CD4-positive, alpha-beta T cell (primary cell): ENCODE measurements around the gene CREB3L2. TPM values are rescaled to one million over a fixed set of nuclear protein-coding genes. Genes with fewer than 3 reads are reported as not detected.
"Not testable (repeated sequence)": the region's sequence is repeated elsewhere in the genome, so short reads cannot be mapped to it uniquely, and the experiment has no call there.

Experiments
- ATAC-seq: fragments of 200-7000 bp; cut with Tn5 transposase; one replicate; pipeline ENCODE4 v1.10.0; 2022; ENCODE audit warnings: mild to moderate bottlenecking; ENCODE audit not compliant: poor library complexity
- CTCF ChIA-PET: fragments of 350-600 bp; sonication (Branson Sonifier 250); formaldehyde crosslinking; loops from one replicate; lab custom pipeline; 2021; ENCODE audit warnings: antibody characterized with exemption, inconsistent platforms; lab: Charles Lee
- POLR2A ChIA-PET: fragments of 350-600 bp; sonication (Branson Sonifier 250); formaldehyde crosslinking; loops from one replicate; lab custom pipeline; 2021; ENCODE audit warnings: antibody characterized with exemption, inconsistent platforms; lab: Charles Lee
- DNase-seq, 14 experiments: peaks; one replicate each; pipeline ENCODE4 v3.0.0-alpha.2; 2013 to 2020; ENCODE audit warnings: mixed read lengths in 2 of 14
- H3K27ac ChIP-seq, 2 donors: one replicate each; pipeline versions ENCODE4 v1.5.1 to v1.7.0; 2013; ENCODE audit warnings: low read length in 2 of 2, low read depth in 1 of 2, mild to moderate bottlenecking in 1 of 2
- H3K27me3 ChIP-seq, 2 experiments: 1 replicate in 1 of 2; 2 replicates in 1 of 2; pipeline versions ENCODE4 v1.6.1 to v1.7.0; 2013; ENCODE audit warnings: low read length in 2 of 2, control low read depth in 1 of 2, mild to moderate bottlenecking in 1 of 2, moderate library complexity in 1 of 2; ENCODE audit not compliant: insufficient read depth in 2 of 2, control insufficient read depth in 1 of 2
- H3K36me3 ChIP-seq: one replicate; pipeline ENCODE4 v1.6.1; 2013; ENCODE audit warnings: low read length, control low read depth; ENCODE audit not compliant: insufficient read depth
- H3K4me1 ChIP-seq: one replicate; pipeline ENCODE4 v1.6.1; 2013; ENCODE audit warnings: low read length, control low read depth; ENCODE audit not compliant: insufficient read depth
- H3K4me3 ChIP-seq: one replicate; pipeline ENCODE4 v1.5.1; 2013; ENCODE audit warnings: mild to moderate bottlenecking, low read length, moderate library complexity
- H3K9me3 ChIP-seq, 2 experiments: 1 replicate in 1 of 2; 2 replicates in 1 of 2; pipeline versions ENCODE4 v1.6.1 to v1.7.0; 2013; ENCODE audit warnings: low read length in 2 of 2, mild to moderate bottlenecking in 2 of 2, control low read depth in 1 of 2, moderate library complexity in 1 of 2; ENCODE audit not compliant: control insufficient read depth in 1 of 2, insufficient read depth in 1 of 2
- H3K27ac Mint-ChIP-seq: one replicate; pipeline ENCODE4 v1.8.0; 2020; ENCODE audit warnings: mixed read lengths
- H3K27me3 Mint-ChIP-seq: one replicate; pipeline ENCODE4 v1.8.0; 2021; ENCODE audit warnings: mixed read lengths
- H3K36me3 Mint-ChIP-seq: one replicate; pipeline ENCODE4 v1.8.0; 2021; ENCODE audit warnings: low read depth, mixed read lengths
- H3K4me1 Mint-ChIP-seq: one replicate; pipeline ENCODE4 v1.8.0; 2021; ENCODE audit warnings: low read depth, mixed read lengths
- H3K4me3 Mint-ChIP-seq: one replicate; pipeline ENCODE4 v1.8.0; 2020; ENCODE audit warnings: mild to moderate bottlenecking, mixed read lengths
- H3K9me3 Mint-ChIP-seq: one replicate; pipeline ENCODE4 v1.8.0; 2020; ENCODE audit warnings: mixed read lengths
- intact Hi-C, 2 experiments: fragments of 100-400 bp; cut with DNase I in 1 of 2; cut with micrococcal nuclease in 1 of 2; formaldehyde crosslinking; loops; one replicate each; pipeline versions ENCODE4 v1.15.1 to v1.9.0; 2023 to 2025; cut with DNase I, micrococcal nuclease
- total RNA-seq, 174 experiments: library from RNA in 2 of 174; stranded (reverse) in 2 of 174; gene quantifications; one replicate each; pipeline ENCODE4 v1.2.3 and lab custom pipeline; 2021 to 2026
- TF ChIP-seq, protein P1 (sequence below): fragments of 200-600 bp; IDR thresholded peaks from one replicate; pipeline ENCODE4 v1.8.0; 2022; ENCODE audit warnings: antibody characterized with exemption, mild to moderate bottlenecking

CREB3L2 gene
- total RNA-seq, 2 experiments from 2014 or later, result 11.7 to 12.9 TPM

DNA sequence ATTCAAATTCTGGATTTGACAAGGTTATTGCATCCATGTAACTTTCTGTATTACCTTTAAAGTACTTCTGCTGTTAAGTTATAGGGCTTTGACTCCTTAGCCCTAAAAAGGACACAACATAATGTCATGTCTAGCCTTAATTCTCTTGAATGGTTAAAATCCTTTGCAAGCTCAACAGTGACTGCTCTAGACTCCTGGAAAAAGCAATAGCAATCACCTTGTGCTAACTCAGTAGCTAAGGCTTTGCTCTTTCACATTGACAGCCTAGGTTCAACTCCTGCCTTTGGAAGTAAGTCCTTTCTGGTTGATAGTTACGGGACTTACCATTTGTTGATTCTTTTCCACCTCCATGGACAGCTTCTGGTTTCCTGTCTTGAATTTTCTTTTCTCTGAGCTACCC, 16.1 kb upstream of the CREB3L2 start:
- H3K9me3 ChIP-seq, result no peaks in the 10 kb centered on the region
- Mint-ChIP-seq H3K36me3 (no peaks in the 10 kb centered on the region), H3K4me3 (no peak overlapping the region), H3K27ac (no peak overlapping the region), H3K9me3 (no peaks in the 10 kb centered on the region), H3K27me3 (no peaks in the 10 kb centered on the region), H3K4me1 (no peaks in the 10 kb centered on the region)
- no peak for ATAC-seq
- CTCF ChIA-PET, result interaction anchor here (0.6 to 1.5 kb wide), 3 partner anchors 9 to 814 kb away, joined by 3 to 5 read pairs (median 3); no protein-coding TSS in a partner anchor
- H3K36me3 ChIP-seq, result no peaks in the 10 kb centered on the region
- no peak for DNase-seq
- H3K27ac ChIP-seq, result no peak overlapping the region
- intact Hi-C loops, result no loop called here
- no peaks in the 10 kb centered on the region for H3K4me1 ChIP-seq
- no peak overlapping the region for H3K4me3 ChIP-seq
- POLR2A ChIA-PET, result interaction anchor here (1.2 kb wide), 2 partner anchors 15 to 16 kb away, joined by 3 read pairs; partner anchors contain the start of gene CREB3L2
- TF ChIP-seq, protein P1, sequence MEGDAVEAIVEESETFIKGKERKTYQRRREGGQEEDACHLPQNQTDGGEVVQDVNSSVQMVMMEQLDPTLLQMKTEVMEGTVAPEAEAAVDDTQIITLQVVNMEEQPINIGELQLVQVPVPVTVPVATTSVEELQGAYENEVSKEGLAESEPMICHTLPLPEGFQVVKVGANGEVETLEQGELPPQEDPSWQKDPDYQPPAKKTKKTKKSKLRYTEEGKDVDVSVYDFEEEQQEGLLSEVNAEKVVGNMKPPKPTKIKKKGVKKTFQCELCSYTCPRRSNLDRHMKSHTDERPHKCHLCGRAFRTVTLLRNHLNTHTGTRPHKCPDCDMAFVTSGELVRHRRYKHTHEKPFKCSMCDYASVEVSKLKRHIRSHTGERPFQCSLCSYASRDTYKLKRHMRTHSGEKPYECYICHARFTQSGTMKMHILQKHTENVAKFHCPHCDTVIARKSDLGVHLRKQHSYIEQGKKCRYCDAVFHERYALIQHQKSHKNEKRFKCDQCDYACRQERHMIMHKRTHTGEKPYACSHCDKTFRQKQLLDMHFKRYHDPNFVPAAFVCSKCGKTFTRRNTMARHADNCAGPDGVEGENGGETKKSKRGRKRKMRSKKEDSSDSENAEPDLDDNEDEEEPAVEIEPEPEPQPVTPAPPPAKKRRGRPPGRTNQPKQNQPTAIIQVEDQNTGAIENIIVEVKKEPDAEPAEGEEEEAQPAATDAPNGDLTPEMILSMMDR, result no peak
- no peaks in the 10 kb centered on the region for H3K27me3 ChIP-seq

DNA sequence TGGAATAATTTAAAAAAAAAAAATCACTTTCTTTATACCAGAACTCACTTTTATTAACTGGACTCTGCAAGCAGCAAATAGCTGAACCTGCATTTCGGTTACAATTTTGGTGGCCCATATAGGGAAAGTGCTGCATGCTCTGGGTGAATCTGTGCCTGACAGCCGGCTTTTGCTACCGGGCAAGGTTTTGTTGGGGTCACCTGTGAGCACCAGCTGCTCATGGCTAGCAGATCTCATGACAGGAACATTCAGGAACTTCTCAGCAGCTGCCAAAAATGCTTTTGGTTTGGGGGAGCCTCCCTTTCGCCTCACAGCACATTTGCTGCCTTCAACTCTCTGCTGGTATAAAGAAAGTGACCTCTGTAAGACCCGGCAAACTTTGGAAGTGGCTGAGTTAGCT, 13.2 kb upstream of the CREB3L2 start:
- no peaks in the 10 kb centered on the region for H3K4me1 Mint-ChIP-seq
- no peaks in the 10 kb centered on the region for H3K36me3 Mint-ChIP-seq
- H3K4me3 ChIP-seq, result no peak overlapping the region
- no peaks in the 10 kb centered on the region for H3K9me3 Mint-ChIP-seq
- H3K36me3 ChIP-seq, result no peaks in the 10 kb centered on the region
- intact Hi-C loops, result no loop called here
- no peak overlapping the region for H3K27ac Mint-ChIP-seq
- H3K27ac ChIP-seq, result no peak overlapping the region
- no peaks in the 10 kb centered on the region for H3K27me3 Mint-ChIP-seq
- TF ChIP-seq, protein P1, result no peak
- H3K4me1 ChIP-seq, result no peaks in the 10 kb centered on the region
- no peak overlapping the region for H3K4me3 Mint-ChIP-seq
- POLR2A ChIA-PET, result no interaction called here
- no peaks in the 10 kb centered on the region for H3K9me3 ChIP-seq
- no peaks in the 10 kb centered on the region for H3K27me3 ChIP-seq
- CTCF ChIA-PET, result interaction anchor here (0.9 to 1.9 kb wide), 3 partner anchors 10 to 111 kb away, joined by 3 to 7 read pairs (median 3); partner anchors contain the start of gene CREB3L2
- ATAC-seq (no peak), DNase-seq (no peak)

DNA sequence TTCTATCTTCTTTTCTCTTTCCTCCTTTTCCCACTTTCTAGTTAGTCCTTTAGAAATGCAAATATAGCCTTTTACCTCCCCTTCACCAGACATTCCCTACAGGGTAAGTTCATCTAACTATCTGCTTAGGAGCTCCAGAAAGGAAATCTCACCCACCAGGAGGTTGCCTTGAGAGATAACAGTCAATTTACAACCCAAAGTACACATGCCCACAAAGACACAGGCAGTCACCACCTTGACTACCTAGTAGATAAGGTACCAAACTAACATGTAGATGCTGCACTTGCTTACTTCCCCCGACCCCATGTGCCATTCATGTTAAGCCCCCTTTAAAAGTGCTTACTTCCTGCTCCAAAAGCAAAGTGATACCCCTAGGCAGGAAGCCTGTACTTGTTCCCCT, 12.8 kb upstream of the CREB3L2 start:
- TF ChIP-seq, protein P1, result no peak
- no peaks in the 10 kb centered on the region for H3K9me3 Mint-ChIP-seq
- H3K36me3 Mint-ChIP-seq, result no peaks in the 10 kb centered on the region
- no peak overlapping the region for H3K4me3 ChIP-seq
- no peaks in the 10 kb centered on the region for H3K9me3 ChIP-seq
- no peak overlapping the region for H3K27ac Mint-ChIP-seq
- no peaks in the 10 kb centered on the region for H3K36me3 ChIP-seq
- no peaks in the 10 kb centered on the region for H3K27me3 Mint-ChIP-seq
- ChIA-PET POLR2A (no interaction called here), CTCF (interaction anchor here (0.9 to 1.9 kb wide), 3 partner anchors 10 to 111 kb away, joined by 3 to 7 read pairs (median 3); partner anchors contain the start of gene CREB3L2)
- DNase-seq, result no peak
- H3K4me1 Mint-ChIP-seq, result no peaks in the 10 kb centered on the region
- no peak overlapping the region for H3K27ac ChIP-seq
- H3K27me3 ChIP-seq, result no peaks in the 10 kb centered on the region
- H3K4me3 Mint-ChIP-seq, result no peak overlapping the region
- intact Hi-C loops, result no loop called here
- H3K4me1 ChIP-seq, result no peaks in the 10 kb centered on the region
- ATAC-seq, result no peak

DNA sequence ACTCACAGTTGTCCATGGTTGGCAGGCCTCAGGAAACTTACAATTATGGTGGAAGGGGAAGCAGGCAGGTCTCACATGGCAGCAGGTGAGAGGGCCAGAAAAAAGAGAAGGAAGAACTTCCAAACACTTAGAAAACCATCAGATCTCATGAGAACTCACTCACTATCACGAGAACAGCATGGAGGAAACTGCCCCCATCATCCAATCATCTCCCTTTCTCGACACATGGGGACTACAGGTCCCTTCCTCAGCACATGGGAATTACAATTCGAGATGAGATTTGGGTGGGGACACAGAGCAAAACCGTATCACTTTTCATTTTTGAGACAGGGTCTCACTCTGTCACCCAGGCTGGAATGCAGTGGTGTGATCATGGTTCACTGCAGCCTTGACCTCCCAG, 12.3 kb upstream of the CREB3L2 start:
- H3K4me3 Mint-ChIP-seq, H3K9me3 ChIP-seq, H3K4me3 ChIP-seq, ATAC-seq, H3K4me1 Mint-ChIP-seq, H3K27me3 Mint-ChIP-seq, H3K4me1 ChIP-seq, H3K36me3 ChIP-seq, DNase-seq, H3K27ac Mint-ChIP-seq, H3K36me3 Mint-ChIP-seq, intact Hi-C loops, H3K27ac ChIP-seq, H3K9me3 Mint-ChIP-seq, H3K27me3 ChIP-seq, POLR2A ChIA-PET: not testable (repeated sequence)
- CTCF ChIA-PET, result interaction anchor here (1.4 to 1.9 kb wide), 2 partner anchors 11 to 12 kb away, joined by 3 to 7 read pairs; partner anchors contain the start of gene CREB3L2
